HG03571 (cell line): Measurements from ENCODE around the gene CCNT1.
"Not testable (repeated sequence)": the region's sequence is repeated elsewhere in the genome, so short reads cannot be mapped to it uniquely, and the experiment has no call there.

Source experiments
- ATAC-seq: cut with Tn5 transposase; IDR thresholded peaks from one replicate; pipeline ENCODE4 v1.9.1; 2021; ENCODE audit not compliant: unreplicated experiment

CCNT1 gene

DNA sequence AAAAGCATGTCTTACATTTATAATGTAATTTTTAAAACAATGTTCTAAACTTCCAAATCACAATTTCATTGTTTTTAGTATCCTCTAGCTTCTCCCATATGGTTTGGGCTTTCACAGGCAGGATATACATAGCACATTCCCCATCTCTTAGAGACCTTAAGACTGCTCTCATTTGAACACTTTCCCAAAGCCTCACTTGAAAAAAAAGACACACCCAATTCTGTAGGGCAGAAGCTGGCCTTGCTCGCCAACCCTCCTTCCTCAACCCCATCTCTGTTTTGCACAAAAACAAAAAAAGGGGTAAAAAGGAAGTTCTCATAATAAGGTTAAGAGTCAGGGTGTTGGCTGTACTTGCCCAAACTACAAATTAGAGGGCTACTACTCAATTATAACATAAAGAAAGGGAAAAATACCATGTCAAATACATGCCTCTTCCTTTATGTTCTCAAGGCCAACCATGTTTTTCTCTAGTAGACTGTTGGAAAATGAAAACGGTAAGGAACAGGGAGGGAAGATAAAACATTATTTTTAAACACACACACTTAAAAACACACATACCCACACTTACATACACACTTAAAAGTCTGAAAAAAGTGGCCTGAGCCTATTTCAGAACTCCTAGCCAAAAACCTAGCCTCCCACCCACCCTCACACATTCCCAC, 24.6 kb downstream of the CCNT1 start:
- no peak for ATAC-seq

DNA sequence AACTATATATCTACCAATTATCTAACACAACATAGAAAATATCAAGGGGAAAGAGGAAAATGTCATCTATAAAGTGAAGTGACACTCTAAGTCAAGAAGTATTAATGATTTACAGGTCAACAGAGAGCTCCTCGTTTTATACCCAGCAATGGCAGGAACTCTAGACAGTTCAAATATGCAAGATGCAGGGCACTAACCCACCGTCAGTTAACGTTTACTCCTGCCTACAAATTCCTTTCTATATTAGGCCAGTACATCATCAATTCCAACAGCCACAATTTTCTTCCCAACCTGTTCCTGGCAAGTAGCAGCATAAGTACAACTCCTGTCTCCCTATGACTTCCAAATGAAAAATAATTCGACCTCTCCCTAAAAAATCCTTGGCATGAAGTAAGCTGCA, 25.5 kb downstream of the CCNT1 start:
- ATAC-seq, result no peak

DNA sequence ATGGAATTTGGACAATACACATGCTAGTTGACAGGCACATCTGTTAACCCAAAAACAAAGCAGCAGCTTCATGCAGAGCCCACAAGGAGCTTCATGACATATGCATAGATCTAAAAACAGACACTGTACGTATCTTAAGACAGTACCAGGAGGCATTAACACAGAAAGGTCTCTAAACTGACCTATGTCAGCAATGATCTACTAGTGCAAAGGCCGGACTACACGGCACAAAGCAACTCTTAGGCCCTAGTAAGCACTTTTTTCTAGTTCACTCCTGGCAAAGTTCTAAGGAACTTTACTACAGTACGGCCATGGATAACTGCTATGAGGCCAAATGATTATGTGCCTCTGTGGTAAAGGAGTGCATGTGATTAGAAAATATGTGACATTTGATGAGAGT, 26.1 kb downstream of the CCNT1 start:
- no peak for ATAC-seq

DNA sequence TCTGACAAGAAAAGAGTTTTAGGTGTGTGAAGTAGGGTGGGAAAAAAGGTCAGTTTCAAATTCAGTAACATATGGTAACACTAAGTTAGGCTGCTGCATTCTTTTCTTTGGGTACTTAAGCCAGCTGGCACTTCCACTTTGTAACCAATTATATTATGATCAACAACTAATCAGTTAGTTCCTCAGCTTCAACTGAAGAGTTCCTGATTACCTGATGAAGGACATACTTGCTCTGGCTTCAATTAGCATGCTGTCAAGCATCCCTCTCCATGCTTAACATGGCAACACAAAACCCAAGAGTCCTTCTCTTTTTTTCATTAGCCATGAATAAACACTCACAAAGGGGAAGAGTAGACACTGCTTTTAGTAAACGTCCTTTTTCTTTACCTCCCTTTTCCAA, 27.7 kb downstream of the CCNT1 start:
- no peak for ATAC-seq

DNA sequence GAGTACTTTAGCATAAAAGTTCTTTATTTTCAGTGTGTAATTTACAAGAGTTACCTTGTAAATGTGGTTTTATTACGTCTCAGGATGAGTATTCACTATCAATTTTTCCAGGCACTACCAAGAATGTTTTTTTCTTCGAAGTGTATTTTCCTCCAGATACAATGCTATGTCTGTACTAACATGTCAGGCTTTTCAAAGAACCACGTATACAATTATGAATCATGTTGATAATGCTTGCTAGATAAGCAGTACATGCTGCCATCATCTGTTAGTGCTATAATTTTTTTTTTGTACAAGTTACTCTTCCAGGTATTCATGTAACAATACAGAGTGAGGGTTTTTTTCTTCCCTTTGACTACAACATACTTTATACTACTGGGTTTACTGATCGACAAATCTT, 28.9 kb downstream of the CCNT1 start:
- ATAC-seq, result no peak

DNA sequence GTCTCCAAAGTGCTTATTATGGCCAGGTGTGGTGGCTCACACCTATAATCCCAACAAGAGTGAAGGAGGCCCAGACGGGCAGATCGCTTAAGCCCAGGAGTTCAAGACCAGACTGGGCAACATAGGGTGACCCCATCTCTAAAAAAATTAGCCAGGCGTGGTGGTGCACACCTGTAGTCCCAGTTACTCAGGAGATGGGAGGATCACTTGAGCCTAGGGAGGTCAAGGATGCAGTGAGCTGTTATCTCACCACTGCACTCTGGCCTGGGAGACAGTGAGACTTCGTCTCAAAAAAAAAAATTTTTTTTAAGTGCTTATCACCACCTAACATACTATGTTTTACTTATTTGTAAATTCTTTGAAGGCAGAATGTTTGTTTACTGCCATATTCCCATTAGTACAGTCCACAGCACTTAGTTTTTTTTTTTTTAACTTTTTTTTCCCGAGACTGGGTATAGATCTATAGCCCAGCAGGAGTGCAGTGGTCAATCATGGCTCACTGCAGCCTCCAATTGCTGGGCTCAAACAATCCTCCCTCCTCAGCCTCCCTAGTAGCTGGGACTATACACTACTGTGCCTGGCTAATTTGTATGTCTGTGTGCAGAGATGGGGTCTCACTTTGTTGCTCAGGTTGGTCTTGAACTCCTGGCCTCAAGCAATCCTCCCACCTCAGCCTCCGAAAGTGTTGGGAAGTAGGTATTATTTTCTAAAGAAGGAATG, 29.7 kb downstream of the CCNT1 start:
- ATAC-seq, result no peak

DNA sequence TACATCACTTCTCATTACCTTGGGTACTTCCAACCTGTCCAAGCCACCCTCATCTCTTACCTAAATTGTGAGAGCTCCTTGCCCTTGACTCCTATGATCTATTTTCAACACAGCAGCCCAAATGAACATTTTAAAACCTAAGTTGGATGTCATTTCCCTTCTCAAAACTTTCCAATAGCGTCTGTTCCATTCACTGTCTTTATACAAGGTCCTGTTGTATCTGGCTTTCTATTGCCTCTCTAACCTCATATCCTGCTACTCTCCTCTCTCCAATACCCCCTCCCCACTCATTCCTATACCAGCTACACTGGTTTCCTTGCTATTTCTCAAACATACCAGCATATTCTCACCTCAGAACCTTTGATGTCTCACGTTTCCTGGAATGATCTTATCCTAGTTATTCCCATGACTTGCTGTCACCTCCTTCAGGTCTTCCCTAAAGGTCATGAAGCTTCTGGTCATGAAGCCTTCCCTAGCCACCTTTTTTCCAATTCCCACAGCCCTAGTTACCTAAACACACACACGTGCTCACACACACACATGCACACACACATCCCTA, 30.4 kb downstream of the CCNT1 start:
- no peak for ATAC-seq

DNA sequence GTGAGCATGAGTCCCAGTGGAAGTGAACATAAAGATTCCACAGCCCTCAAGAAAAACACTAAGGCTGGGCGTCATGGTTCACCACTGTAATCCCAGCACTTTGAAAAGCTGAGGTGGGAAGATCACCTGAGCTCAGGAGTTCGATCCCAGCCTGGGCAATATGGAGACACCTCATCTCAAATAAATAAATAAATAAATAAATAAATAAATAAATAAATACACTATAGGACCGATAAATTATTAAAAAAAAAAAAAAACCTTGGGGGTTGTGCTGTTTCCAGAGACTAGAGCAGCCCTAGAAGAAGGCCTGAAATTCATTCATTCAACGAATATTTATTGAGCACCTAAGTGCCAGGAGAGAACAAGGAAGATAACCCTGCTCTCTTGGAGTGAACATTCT, 33.0 kb downstream of the CCNT1 start:
- ATAC-seq, result no peak

DNA sequence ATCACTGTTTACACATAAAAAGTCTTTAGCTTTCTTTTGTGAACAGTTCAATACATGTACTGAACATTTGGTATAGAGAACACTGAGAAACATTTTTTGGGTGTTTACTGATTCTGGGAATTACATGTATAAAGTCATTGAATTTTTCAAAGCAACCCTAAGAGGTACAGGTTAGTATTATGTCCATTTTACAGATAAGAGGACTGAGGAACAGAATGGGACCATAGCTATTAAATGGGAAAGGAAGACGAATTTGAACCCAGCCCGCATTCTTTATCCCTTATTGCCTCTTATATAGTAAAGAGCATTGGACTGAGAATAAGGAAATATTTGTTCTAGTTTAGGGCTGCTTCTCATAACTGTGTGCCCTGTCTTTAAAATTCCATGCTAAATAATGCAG, 33.6 kb downstream of the CCNT1 start:
- no peak for ATAC-seq

DNA sequence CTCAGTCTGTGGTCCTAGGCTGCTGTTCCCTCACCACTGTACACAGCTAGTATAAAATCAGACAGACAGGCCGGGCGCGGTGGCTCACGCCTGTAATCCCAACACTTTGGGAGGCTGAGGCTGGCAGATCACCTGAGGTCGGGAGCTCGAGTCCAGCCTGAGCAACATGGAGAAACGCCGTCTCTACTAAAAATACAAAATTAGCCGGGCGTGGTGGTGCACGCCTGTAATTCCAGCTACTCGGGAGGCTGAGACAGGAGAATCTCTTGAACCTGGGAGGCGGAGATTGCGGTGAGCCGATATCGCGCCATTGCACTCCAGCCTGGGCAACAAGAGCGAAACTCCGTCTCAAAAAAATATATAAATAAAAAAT, 34.0 kb downstream of the CCNT1 start:
- not testable (repeated sequence) for ATAC-seq

DNA sequence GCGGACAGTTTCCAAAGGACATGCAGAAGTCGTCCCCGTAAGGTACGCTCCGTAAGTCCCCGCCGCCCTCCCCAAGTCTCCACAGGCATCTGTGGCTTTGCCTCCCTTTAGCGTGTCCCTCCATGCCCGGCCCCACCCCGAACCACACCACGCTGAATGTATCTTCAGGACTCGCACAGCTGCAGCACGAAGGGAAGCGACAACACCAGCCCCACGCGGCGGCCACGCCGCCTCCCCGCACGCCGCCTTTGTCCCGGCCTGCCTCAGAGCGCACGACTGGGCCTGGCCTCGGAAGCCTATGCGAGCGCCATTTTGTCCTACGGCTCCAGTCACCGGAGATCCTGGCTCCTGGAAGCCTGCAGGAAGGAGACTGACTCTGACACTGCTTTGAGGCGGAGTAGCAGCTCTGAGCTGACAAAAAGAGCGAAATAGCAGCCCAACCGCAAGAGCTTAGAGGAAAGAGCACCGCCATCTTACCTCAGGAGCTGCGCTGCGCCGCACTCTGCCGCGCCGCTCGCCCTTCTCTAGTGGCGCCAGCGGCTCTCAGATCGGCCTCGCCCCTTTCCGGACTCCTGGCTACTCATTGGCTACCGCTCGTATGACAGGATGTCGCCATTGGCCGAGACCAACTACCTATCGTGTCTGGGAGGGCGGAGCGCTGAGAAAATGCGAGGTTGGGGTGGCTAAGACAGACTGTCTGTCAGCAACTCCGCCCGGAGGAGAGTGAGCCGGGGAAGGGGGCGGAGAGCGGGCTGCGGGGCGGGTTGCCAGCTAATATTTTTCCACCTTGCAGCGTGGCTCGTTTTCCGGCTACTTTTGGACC, 34.6 kb downstream of the CCNT1 start, which contains the start of gene KANSL2:
KANSL2 (minus strand) TSS at position 529 of the 823 bp plus-strand sequence. CDS start 606 bp downstream, outside the sequence.
- ATAC-seq, result peak; percentile 97

DNA sequence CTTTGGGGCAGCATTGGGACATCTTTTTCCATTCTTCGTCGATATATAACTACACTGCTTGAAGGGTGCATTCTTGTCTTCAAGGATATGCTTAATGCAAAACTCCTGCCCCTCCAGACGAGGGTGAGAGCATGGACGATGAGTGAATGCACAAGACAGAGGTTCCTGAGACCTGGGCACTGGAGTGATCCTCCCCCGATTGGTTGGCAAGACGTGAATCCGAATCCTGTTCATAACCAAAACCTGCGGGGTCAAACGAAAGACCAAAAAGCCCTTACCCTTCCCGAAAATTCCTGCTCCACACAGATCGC, 35.2 kb downstream of the CCNT1 start:
- no peak for ATAC-seq

DNA sequence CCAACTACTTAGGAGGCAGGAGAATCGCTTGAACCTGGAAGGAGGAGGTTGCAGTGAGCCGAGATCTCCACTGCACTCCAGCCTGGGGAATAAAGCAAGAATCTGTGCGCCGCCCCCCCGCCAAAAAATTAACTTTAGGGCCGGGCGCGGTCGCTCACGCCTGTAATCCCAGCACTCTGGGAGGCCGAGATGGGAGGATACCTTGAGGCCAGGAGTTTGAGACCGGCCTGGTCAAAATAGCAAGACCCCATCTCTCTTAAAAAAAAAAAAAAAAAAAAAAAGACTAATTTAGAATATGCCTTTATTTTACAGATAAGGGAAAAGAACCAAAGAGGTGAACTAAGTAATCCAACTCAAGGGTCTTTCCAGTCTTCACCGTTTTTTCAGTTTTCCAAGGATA, 35.6 kb downstream of the CCNT1 start:
- ATAC-seq, result no peak

DNA sequence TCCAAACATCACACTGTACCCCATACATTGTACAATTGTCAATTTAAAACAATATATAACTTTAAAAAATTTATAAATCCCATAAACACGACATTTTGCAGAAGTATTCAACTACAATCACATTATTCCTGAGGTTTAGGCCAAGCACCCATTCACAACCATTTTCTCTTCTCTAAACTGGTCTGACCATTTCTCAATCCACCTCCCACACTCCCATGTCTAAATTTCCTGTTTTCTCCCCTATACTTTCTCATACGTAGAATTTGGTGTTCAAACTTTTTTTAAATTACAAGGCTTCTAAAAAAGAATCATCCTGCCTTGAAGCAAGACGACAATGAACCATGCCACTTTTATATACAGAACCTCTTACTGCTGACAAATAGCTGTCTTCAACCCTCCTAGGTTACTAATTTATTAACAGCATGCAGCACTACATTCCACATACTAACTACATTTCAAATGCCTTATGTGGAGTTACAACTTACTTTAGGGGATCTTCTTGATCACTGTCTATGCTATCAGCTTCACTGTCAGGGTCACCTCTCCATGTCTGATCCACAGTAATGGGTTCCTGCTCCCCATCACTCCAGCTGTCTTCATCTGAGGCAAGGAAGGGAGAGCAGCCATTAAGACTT, 37.8 kb downstream of the CCNT1 start:
- no peak for ATAC-seq

DNA sequence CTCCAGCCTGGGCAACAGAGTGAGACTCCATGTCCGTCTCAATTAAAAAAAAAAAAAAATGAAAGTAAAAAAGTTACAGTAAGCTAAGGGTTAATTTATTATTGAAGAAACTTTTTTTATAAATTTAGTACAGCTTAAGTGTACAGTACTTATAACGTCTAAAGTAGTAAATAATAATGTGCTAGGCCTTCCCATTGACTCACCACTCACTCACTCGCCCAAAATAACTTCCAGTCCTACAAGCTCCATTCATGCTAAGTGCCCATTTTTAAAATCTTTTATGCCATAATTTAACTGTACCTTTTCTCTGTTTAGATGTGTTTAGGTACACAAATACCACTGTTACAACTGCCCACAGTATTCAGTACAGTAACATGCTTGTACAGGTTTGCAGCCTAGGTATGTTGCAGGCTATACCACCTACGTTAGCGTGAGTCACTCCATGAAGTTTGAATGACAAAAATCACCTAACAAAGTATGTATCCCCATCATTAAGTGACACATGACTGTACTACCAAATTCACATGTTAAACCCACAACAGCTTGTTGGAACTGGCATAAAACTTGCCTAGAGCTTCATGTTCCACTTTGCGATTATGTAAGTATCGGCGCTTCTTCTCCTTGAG, 45.2 kb downstream of the CCNT1 start:
- no peak for ATAC-seq

DNA sequence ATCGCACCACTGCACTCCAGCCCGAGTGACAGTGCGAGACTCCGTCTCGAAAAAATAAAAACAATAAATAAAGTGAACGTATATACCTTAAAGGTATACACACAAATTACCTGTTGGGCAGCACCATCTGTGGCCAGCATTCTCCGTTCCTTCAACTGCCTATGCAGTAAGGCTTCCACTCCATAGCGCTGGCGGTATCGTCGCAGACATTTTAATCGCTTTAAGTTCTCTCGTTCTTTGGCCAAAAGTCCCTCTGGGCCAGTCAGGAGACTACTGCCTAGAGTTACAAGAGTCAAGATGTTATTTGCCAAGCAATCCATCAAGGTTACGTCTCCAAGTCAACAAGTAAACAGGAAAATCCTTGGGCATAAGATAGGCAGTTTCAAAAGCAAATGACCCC, 47.5 kb downstream of the CCNT1 start:
- no peak for ATAC-seq

DNA sequence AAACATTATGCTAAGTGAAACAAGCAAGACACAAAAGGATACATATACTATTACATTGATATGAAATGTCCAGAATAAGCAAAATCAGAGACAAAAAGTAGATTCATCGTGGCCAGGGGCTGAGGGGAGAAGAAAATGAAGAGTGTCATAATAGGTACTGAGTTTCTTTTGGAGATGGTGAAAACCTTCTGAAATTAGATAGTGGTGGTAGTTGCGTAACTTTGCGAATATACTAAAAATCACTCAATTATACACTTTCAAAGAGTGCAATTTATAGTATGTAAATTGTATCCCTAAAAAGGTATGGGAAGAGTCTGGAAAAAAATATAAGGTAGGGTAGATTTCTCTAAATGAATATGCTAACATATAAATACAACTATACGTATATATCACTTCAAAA, 56.6 kb downstream of the CCNT1 start:
- ATAC-seq, result no peak

DNA sequence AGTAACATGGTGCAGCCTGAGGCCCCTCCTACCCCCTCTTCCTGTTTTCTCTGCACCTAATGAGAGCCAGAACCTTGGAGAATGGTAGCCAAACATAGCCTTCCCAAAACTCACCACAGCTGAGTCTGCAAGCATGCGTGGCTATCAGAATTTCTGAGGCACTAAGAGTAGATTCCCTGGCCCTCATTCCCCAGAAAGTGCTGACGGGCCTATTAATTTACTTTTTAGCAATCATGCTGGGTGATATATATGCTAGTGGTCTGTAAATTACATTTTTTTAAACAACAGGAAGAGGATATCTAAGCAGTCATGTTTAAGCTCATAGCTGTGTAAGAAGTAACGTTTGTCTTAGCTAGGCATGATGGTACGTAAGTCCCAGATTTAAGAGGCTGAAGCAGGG, 64.8 kb downstream of the CCNT1 start:
- ATAC-seq, result no peak

DNA sequence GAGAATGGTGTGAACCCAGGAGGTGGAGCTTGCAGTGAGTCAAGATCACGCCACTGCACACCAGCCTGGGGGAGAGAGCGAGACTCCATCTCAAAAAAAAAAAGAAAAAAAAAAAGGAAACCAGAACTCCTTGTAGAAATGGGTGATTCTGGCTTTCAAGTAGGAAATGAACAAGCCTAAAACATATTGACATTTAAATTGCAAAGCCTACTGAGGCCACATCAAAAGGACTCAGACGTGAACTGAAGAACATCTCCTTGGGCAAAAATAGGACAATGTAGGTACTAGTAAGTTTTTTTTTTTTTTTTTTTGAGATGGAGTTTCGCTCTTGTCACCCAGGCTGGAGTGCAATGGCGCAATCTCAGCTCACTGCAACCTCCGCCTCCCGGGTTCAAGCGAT, 71.2 kb downstream of the CCNT1 start:
- ATAC-seq, result not testable (repeated sequence)

DNA sequence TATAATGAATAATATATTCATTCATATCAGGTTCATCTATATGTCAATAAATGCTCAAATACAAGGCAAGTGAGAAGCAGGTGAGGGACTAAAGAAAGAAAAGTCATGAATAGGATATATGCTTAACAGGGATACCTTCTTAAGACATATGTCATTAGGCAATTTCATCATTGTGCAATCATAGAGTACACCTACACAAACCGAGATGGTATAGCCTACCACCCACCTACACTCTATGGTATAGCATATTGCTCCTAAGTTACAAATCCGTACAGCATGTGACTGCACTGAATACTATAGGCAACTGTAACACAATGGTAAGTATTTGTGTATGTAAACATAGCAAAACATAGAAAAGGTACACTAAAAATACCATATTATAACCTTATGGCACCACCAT, 73.5 kb downstream of the CCNT1 start:
- ATAC-seq, result no peak
